Measurements from ENCODE around the gene UGT2B10. TPM values are rescaled to one million over a fixed set of nuclear protein-coding genes. Genes with fewer than 3 reads are reported as not detected.

Gene UGT2B10
- total and polyA plus RNA-seq, 8 donors: 0.10 to 0.23 TPM; not detected in 6

Other genes with a start within 250 kb of the UGT2B10 start
- gene UGT2B17, start 239.7 kb upstream of the UGT2B10 start, total RNA-seq: under 1 TPM in 1 of 2 donors, not detected in 1; 0.13 TPM
- gene UGT2B17, start 239.7 kb upstream of the UGT2B10 start, polyA plus RNA-seq (ENCODE audit: insufficient read length in 6 of 6): 1 to 10 TPM in 2 of 6 donors, under 1 TPM in 2, not detected in 2; 0.24 to 2.7 (median 1.0) TPM
- gene UGT2B15, start 145.3 kb upstream of the UGT2B10 start, total RNA-seq: not detected
- 1 to 10 TPM in 2 of 6 donors, under 1 TPM in 4; 0.34 to 1.9 (median 0.69) TPM for gene UGT2B15, start 145.3 kb upstream of the UGT2B10 start, polyA plus RNA-seq (ENCODE audit: insufficient read length in 6 of 6)
- gene UGT2A3, start 135.8 kb downstream of the UGT2B10 start, total RNA-seq: not detected
- 10 to 100 TPM in 1 of 6 donors, 1 to 10 TPM in 5; 1.5 to 23.3 (median 5.2) TPM for gene UGT2A3, start 135.8 kb downstream of the UGT2B10 start, polyA plus RNA-seq (ENCODE audit: insufficient read length in 6 of 6)